Activated CD8-positive, alpha-beta memory T cell treated with anti-CD3 and anti-CD28 coated beads, Interleukin-2, amount 50 U/mL, for 1 hour (primary cell): ENCODE data around the gene ERCC2.

Experiments
- DNase-seq: peaks from one replicate; pipeline ENCODE4 v3.0.0-alpha.2; 2020; ENCODE audit errors: extremely low read depth

ERCC2 gene

DNA sequence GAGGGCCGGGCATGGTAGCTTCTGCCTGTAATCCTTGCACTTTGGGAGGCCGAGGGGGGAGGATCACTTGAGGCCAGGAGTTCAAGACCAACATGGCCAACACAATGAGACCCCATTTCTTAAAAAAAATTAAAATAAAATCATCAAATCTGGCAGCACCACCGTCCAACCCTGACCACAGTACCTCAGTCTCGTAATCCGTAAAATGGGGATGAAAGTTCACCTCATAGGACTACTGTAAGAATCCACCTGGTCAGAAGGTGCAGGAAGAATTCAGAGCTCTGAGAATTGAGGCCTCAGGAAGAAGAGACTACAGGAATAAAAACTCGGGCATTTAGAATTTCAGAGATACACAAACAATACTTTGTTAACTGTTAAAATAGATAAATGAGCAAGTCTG lies 31.4 kb upstream of the ERCC2 start:
- no peak for DNase-seq

DNA sequence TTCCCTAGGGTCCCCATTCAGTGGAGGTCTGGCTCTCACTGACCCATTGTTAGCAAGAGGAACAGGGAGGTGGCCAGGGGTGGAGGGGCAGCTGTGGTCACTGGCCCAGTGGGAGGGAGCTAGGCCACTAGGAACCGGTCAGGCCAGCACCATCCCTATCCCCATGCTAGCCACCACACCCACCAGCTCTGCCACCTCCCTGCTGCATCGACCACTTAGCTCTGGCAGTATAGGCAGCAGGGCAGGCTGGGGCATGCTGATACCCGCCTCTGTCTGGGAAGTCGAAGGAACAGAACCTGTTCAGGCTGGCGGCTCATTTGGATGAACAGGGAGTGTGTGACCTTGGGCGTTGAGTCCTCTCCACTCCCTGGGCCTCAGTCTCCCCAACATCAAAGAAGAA lies 29.8 kb upstream of the ERCC2 start:
- DNase-seq = no peak

DNA sequence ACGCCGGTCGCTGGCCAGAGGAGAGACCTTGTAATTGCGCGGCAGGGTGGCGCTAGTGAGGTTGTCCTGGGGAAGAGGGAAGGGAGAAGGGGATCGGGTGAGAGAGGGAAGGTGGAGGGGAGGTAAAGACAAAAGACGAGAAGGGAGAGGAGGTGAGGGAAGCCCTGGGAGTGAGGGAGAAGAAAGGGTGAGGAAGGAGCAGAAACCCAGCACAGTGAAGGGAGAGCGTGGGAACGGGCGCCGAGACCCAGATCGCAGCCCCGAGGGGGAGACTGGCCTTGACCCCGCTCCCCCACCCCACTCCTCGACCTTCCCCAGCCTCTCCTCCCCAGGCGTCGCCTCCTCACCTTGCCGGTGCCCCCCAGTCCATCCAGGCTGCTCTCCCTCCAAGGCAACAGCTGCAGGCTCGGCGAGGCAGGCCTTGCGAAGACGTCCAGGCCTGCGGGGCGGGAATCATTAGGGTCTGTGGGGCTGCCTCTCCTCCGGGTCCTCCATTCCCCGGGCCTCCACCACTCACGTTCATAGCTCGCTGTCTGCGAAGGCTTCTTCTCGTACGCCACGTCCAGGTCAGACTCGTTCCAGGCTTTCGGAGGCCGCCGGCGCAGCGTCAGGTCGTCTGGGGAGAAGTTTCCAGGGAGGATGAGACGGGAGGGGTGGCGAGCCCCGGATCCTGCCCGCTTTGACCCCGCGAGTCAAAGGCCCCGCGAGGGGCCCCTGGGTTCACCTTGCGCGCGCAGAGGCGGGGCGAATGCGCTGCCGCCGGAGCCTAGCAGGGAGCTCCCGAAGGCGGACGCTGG lies 25.6 kb upstream of the ERCC2 start:
- DNase-seq = no peak

DNA sequence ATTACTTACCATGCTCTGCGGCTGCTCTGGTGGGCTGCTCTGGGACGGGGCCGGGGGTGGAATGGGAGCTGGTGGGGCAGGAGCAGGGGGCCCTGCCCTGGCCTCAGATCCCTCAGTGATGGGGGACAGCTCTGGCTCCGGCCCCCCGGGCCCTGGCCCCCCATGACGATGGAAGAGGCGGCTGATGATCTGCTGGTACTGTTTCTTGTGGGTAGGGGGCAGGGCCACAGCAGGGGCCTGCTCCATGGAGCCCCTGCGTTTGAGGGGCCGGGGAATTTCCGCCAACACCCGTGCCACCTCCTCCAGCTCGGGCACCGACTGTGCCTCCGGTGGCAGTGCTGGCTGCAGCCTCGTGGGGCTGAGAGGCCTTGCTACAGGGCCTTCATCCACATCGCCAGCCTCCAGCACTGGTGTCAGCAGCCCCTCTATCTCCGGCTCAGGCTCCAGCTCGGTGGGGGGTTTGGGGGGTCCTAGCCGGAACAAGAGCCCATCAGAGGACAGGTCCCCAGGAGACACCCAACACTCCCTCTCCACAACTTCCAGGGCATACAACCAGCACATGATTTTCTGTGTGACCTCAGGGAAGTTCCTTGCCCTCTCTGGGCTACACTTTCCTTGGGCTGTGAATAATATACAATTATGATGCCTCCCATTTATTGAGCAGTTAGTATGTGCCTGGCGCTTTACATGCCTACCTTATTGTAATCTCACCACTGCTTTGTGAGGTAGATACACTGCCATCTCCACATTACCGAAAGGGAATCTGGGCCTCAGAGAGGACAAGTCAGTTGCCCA lies 21.7 kb upstream of the ERCC2 start:
- DNase-seq = no peak

DNA sequence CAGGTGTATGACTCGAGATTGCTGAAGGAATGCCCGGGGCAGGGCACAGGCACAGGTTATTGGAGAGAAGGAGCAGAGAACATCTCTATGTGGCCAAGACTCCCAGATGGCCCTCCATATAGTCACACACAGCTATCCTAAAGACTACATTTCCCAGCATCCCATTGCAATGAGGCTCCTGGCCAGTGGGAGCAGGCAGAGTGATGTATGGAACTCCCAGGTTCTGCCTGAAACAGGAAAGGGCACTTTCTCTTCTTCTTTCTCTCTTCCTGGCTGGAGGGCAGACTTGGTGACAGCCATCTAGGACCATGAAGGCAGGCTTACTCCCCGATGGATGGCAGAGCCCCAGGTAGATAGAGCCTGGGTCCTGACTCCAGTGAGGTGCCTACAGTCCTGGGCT lies 21.0 kb upstream of the ERCC2 start:
- no peak for DNase-seq

DNA sequence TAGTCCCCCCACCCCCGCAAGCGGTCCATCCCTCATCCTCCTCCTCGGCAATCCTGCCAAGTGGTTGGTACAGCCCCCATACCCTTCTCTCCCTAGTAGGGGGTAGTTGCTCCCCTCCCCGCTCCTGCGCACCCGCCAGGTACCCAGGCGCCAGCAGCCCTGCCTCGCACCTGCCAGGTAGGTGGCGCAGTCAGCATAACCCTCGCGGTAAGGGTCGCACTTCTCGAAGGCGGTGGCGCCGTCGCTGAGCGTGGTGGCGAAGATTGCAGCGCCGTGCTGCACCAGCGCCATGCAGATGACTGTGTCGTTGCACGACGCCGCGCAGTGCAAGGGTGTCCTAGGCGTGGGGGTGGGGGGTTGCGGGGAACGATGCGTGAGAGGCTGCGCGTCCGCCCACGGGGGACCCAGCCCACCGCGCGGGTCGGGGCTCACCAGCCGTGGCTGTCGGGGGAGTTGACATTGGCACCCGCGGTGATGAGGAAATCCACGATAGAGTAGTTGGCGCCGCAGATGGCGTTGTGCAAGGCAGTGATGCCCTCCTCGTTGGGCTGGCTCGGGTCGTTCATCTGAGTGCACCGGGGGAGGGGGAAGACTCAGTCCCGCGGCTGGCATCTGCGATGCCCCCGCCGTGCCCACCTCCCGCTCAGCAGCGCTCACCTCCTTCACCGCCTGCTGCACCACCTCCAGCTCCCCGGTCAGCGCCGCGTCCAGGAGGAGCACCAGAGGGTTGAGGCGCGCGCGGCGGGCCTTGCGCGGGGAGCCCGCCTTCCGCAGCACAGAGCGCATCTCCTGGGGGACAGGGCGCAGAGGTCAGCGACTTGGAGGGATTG lies 15.2 kb upstream of the ERCC2 start:
- no peak for DNase-seq

DNA sequence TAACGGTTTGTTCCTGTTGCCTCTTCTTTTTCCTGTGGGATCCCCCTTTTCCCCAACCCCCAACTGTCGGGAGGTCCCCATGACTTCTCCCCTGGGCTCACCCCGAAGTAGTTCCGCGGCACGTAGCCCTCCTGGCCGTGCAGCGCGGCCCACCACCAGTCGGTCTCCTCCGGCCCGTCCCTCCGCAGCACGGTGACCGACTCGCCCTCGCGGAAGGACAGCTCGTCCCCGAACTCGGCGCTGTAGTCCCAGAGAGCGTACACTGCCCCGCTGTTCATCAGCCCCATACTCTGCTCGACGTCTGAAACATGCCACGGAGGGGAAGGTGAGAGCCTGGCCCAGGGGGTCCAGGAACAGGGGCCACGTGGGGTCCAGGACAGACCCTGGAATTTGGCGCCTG lies 12.1 kb upstream of the ERCC2 start:
- no peak for DNase-seq

DNA sequence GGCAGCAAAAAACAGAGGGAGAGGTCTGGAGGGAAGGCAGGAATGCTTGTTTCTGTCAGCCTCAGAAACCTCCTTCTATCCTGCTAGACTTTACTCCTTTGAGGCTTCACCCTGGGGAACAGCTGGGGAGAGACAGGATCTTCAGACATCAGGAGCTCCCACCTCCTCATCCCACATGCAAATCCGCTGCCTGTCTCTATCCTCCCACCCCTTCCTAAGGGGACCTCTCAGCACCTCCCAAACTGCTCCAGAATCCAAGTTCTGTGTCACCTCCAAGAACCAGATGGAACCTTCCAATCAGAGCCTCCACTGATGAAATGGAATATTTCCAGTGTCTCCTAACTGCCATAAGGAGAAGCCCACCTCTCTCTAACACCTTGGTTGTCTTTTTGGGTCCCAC lies 9.7 kb upstream of the ERCC2 start:
- DNase-seq = no peak

DNA sequence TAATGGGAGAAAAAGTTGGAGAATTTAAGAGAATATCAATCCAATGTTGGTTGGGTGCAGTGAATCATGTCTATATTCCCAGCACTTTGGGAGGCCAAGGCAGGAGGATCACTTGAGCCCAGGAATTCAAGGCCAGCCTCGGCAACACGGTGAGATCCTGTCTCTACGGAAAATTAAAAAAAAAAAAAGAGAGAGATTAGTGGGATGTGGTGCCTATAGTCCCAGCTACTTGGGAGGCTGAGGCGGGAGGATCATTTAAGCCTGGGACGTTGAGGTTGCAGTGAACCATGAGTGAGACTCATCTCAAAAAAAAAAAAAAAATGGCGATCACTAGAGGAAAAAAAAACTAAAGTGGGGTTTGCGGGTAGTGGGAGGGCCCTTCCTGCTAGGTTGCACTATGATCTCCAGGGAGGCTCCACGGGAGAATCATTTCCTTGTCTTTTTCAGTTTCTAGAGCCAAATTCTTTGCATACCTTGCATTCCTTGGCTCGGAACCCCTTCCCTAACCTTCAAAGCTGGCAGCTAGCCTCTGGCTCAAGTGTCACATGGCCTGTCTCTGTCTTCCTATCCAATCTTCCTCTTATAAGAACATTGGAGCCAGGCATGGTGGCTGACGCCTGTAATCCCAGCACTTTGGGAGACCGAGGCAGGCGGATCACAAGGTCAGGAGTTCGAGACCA lies 5.8 kb upstream of the ERCC2 start:
- DNase-seq = no peak

DNA sequence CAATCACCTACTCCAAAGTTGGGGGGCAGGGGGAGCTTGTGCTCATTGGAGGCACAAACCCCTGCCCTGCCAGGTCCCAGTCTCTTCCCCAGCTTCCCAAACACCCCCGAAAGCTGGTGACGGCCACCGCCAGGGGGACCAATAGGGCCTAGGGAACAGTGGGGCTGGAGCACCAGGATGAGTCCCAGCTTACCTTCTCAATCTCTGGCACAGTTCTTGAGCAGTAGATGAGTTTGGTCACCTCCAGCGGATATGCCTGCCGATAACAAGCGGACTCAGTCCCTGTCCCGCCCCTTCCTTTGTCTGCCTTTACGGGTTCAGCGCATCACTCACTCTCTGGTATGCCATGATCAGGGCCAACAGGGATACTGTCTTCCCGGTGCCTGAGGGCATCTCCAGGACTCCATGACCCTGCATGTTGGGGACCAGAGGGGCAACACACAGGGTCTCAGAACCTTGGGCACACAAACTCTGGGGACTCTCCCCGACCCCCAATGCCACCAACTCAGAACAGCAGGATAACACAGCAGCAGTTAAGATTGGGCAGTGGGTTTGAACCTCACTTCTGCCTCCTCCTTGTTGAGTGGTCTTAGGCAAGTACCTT lies 1.5 kb downstream of the ERCC2 start:
- no peak for DNase-seq

DNA sequence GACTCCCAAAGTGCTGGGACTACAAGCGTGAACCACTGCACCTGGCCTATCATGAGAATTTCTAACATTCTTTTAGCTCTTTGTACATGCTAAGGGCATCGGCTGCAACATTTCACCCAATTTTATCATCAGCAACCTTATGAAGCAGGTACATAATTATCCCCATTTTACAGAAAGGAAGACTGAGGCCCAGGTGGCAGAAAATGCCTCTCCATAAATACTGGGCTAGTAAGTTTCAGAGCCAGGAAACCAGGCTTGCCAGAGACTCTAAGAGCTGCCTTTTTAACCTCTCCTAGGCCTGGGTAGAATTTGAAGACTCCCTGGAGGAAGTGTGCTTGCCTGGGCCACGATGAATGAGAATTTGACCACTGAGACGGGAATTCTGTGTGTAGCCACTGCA lies 2.2 kb downstream of the ERCC2 start:
- DNase-seq = no peak

DNA sequence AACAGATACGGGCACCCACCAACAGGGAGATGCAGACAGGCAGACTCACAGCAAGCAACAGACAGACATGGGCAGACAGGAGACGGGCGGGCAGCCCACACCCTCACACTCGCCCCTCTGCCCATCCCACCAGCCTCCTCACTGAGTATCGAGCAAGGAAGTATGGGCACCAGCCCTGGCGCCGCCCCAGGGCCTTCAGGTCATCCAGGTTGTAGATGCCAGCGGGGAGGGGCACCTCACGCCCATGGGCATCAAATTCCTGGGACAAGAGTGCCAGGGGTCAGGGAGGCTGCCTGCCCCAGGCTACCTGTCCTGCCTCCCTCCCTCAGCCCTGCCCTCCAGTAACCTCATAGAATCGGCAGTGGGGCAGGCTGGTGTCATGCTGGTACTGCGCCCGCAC lies 5.7 kb downstream of the ERCC2 start:
- no peak for DNase-seq

DNA sequence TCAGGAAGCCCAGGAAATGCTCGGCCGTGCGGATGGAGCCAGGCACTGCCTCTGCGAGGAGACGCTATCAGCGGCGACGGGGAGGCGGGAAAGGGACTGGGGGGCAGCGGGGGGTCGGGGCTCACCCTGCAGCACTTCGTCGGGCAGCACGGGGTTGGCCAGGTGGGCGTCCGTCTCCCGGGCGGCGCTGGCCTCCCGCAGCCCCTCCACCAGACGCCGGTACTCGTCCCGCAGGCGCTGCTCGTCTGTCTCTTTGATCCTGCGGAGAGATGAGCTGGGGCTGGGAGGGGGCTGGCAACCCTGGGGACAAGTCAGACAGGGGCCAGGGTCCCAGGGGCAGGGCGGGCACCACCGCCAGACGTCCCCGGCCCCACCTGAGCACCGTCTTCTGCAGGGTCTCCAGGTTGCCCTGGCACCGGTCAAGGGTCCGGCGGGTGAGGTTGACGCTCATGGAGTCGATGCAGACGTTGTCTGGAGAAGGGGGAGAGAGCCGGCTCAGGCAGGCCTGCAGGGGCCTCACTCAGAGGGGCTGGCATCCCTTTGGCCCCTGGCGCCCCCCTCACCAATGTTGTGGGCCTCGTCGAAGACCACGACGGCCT lies 6.4 kb downstream of the ERCC2 start:
- DNase-seq = no peak

DNA sequence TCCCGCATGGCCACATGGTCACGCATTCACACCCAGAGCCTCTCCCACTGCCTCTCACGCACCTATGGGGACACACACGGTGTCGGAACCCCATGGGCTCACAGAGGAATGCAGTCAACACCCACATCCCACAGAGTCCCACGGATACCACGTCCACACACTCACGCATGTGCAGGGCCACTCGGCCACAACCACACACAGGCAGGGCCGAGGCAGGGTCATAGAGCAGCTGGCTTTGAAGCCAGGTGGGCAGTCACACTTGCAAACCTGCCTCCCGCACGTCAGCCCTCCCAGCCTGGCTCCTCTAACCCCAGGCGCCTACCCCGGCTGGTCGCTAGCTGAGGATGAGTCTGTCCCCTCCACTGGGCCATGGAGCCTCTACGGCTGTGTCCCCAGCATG lies 8.1 kb downstream of the ERCC2 start:
- no peak for DNase-seq

DNA sequence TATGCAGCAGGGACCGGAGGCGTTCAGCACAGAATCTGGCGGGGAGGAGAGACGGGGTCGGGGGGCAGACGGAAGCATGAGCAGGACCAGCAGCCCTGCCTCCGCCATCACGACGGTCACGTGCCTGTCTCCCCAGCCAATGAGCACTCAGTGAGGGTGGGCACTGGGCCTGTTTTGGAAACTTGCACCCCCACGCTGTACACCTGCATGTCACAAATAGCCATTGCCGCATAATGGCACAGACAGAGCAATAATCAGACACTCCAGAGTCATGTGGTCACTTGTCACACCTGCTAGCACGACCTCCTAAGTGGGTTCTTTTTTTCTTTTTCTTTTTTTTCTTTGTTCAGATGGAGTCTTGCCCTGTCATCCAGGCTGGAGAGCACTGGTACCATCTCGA lies 8.8 kb downstream of the ERCC2 start:
- DNase-seq = no peak

DNA sequence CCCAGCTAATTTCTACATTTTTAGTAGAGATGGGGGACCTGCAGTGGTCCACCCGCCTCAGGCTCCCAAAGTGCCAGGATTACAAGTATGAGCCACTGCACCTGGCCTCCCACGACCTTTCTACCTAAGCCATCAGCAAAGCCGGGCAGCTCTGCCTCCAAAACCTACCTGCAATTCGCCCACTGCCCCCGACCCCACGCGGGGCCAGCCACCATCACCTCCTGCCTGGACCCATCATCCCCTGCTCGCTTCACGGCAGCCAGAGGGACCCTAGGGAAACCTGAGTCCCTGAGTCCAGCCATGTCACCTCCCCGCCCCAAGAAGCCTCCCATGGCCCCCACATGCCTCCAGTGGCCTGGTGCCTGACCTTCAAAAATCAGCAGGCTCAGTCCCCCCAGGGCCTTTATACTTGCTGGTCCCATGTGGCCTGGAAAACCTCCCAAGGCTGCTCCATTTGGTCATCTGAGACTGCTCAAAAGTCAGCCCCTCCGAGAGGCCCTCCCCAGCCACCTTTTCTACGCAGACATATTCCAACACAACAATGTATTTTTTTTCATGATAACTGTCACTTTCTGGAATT lies 12.1 kb downstream of the ERCC2 start:
- no peak for DNase-seq

DNA sequence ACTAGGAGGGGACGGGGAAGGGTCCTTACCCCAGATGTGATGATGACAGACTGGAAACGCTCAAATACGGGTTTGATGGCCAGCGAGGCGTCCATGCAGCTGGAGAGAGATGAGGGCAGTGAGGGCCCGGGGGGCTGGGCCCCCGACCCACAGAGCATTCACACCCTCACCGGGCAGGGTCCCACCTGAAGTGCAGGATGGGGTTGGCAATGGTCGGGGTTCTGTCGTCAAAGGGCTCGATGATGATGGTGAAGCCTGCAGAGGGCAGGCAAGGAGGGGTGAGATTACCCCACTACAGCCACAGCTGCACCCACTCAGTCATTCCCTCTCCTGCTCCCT lies 13.0 kb downstream of the ERCC2 start:
- no peak for DNase-seq

DNA sequence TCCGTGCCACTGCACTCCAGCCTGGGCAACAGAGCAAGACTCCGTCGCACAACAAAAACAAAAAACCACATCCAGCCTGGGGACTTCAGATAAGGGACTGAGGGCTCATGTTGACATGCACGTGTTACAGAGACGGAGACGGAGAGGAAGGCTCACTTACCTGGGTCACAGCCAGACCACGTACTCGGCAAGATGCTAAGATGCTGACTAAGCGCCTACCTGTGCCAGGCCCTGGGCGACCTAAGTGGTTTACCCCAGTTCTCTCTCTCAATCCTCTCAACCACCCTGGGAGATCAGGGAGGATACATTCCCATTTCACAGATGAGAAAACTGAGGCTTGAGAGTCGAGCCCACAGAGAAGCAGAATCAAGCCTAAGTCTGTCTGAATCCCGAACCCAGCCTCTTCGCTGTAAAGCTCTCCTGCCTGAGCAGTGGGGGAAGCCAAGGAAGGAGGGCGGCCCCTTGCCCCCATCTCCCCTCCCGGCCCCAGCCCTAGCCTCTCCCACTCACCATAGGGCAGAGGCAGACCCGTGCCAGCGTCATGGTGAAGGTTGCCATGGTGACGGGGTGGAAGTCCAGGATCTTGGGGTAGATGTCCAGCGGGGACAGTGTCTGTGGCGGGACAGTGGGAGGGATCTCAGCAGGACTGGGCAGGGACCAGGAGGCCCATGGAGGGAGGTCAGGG lies 13.5 kb downstream of the ERCC2 start:
- no peak for DNase-seq

DNA sequence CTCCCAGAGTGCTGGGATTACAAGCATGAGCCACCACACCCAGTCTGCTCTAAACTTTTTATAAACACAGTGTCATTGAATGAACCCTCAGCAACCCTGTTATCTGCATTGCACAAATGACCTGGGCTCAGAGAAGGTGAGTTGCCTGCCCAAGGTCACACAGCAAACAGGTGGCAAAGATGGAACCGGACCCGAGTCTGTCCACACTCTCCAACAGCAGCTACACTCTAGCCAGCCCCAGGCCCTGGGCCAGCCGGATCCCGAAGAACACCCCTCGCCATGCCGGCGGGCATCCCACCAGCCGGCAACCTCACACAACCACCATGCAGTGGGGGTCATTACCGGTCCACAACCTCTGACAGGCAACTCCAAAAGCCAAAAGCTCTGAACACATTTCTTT lies 14.5 kb downstream of the ERCC2 start:
- no peak for DNase-seq

DNA sequence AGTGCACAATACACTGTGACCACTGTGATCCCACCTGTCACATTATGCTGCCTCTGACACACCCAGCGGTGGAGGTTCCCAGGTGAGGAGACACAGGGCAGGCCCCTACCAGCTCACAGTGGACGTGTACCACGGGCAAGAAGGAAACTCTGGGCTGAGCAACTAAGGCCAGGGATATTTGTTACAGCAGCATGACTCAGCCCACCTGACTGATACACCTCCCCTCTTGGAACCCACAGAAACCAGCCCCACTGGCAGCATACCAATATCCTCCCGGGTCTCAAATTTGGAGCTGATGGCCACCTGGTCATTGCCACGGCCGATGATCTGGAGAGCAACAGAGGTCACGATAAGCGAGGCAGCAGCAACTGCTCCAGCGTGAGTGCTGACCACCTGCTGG lies 15.0 kb downstream of the ERCC2 start:
- no peak for DNase-seq
